ENCODE measurements around the gene ZNF385D.
A peak's percentile ranks its signal among the peaks of the same experiment; 100 is the strongest.

ZNF385D gene

DNA sequence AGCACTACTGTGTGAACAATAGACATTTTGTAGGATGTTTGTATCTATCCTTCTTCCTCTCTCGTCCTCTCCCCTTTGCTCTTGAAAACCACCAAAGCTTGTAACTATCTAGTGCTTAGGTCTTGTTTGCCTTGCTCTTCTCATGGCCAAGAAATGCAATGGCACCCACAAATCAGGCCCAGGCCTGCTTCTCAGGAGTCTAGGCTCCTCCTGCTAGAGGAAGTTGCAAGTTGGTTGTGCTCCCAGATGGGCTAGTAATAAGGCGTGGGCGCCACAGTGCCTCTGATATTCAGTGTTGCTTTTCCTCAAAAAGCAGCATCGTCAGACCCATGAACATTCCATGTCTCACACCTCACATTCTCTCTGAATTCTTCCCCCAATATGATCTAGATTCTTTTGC, 28.7 kb downstream of the ZNF385D start:
- Histone ChIP-seq H3K4me1 (ENCODE audit: control insufficient read depth, insufficient read depth, low read length) (peaks cover 16% of the 10 kb centered on the region), H3K9me3 (ENCODE audit: control insufficient read depth, low read length) (no peaks in the 10 kb centered on the region)
- DNase-seq (ENCODE audit: low read depth): no peak

DNA sequence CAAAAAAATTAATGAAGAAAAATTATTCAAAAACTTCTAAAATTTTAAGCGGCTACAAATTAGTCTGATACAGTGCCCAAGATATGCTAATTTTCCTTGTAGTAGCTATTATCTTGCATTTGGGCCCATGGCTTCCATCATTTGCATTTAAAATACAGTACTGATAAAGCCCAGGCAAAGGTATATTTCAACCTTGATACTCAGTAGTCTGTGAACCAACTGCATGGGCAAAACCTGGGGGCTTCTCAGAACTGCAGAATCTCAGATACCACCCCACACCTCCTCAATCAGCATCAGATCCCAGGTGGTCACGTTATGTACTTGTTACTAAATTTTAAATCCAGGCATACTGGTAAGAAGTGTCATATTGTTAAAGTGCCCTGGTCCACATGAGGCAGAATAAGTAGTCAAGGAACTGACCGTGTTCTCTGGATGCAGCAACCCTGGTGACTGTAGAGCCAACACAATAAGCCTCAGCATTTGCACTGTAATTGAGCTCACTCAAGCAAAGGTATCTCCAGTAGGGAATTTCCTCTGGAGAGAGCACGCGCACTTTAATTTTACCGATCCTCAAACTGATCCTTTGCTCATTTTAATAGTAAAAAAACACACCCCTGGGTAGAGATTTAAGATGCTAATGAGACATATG, 31.9 kb downstream of the ZNF385D start:
- H3K36me3 ChIP-seq (ENCODE audit: control insufficient read depth, insufficient read depth, low read length, severe bottlenecking): no peaks in the 10 kb centered on the region
- H3K4me3 ChIP-seq (ENCODE audit: low read length): no peak overlapping the region
- peaks cover 19% of the 10 kb centered on the region for H3K4me1 ChIP-seq (ENCODE audit: control insufficient read depth, insufficient read depth, low read length)
- DNase-seq (ENCODE audit: low read depth): no peak
- no peak overlapping the region for H3K9ac ChIP-seq (ENCODE audit: low read length)
- H3K27me3 ChIP-seq (replicated peaks; ENCODE audit: control insufficient read depth, insufficient read depth, low read length): no peaks in the 10 kb centered on the region
- no peaks in the 10 kb centered on the region for H3K9me3 ChIP-seq (ENCODE audit: control insufficient read depth, low read length)

More for the DNA sequence above, 28.7 kb downstream of the ZNF385D start:
- H3K36me3 ChIP-seq (ENCODE audit: control insufficient read depth, insufficient read depth, low read length, severe bottlenecking): no peaks in the 10 kb centered on the region
- H3K9ac ChIP-seq (ENCODE audit: low read length): no peak overlapping the region
- H3K27me3 ChIP-seq (replicated peaks; ENCODE audit: control insufficient read depth, insufficient read depth, low read length): no peaks in the 10 kb centered on the region
- H3K4me3 ChIP-seq (ENCODE audit: low read length): no peak overlapping the region

- Histone ChIP-seq H3K9ac (ENCODE audit: low read length) (no peak overlapping the region), H3K4me1 (ENCODE audit: control insufficient read depth, insufficient read depth, low read length) (peaks cover 19% of the 10 kb centered on the region), H3K9me3 (ENCODE audit: control insufficient read depth, low read length) (no peaks in the 10 kb centered on the region), H3K4me3 (ENCODE audit: low read length) (peak overlapping the region; percentile 34), H3K36me3 (ENCODE audit: control insufficient read depth, insufficient read depth, low read length, severe bottlenecking) (no peaks in the 10 kb centered on the region), H3K27me3 (replicated peaks; ENCODE audit: control insufficient read depth, insufficient read depth, low read length) (no peaks in the 10 kb centered on the region)
- DNase-seq (ENCODE audit: low read depth): peak; percentile 86
These were observed 32.7 kb downstream of the ZNF385D start for GRCh38 chr3:21718161-21718765.

- H3K4me3 ChIP-seq (ENCODE audit: low read length): no peak overlapping the region
These were observed 35.3 kb downstream of the ZNF385D start for GRCh38 chr3:21715662-21716061.

GRCh38 chr3:21705769-21706168, 45.2 kb downstream of the ZNF385D start:
- Histone ChIP-seq H3K9me3 (ENCODE audit: control insufficient read depth, low read length) (no peaks in the 10 kb centered on the region), H3K4me1 (ENCODE audit: control insufficient read depth, insufficient read depth, low read length) (peaks cover 24% of the 10 kb centered on the region), H3K36me3 (ENCODE audit: control insufficient read depth, insufficient read depth, low read length, severe bottlenecking) (no peaks in the 10 kb centered on the region), H3K4me3 (ENCODE audit: low read length) (peak overlapping the region; percentile 31), H3K9ac (ENCODE audit: low read length) (no peak overlapping the region), H3K27me3 (replicated peaks; ENCODE audit: control insufficient read depth, insufficient read depth, low read length) (no peaks in the 10 kb centered on the region)
- DNase-seq (ENCODE audit: low read depth): peak; percentile 55

More at GRCh38 chr3:21715662-21716061, 35.3 kb downstream of the ZNF385D start:
- peaks cover 19% of the 10 kb centered on the region for H3K4me1 ChIP-seq (ENCODE audit: control insufficient read depth, insufficient read depth, low read length)
- H3K36me3 ChIP-seq (ENCODE audit: control insufficient read depth, insufficient read depth, low read length, severe bottlenecking): no peaks in the 10 kb centered on the region
- H3K27me3 ChIP-seq (replicated peaks; ENCODE audit: control insufficient read depth, insufficient read depth, low read length): no peaks in the 10 kb centered on the region
- H3K9ac ChIP-seq (ENCODE audit: low read length): no peak overlapping the region
- DNase-seq (ENCODE audit: low read depth): no peak
- no peaks in the 10 kb centered on the region for H3K9me3 ChIP-seq (ENCODE audit: control insufficient read depth, low read length)

- Histone ChIP-seq H3K4me3 (ENCODE audit: low read length) (no peak overlapping the region), H3K9me3 (ENCODE audit: control insufficient read depth, low read length) (no peaks in the 10 kb centered on the region), H3K36me3 (ENCODE audit: control insufficient read depth, insufficient read depth, low read length, severe bottlenecking) (no peaks in the 10 kb centered on the region), H3K27me3 (replicated peaks; ENCODE audit: control insufficient read depth, insufficient read depth, low read length) (no peaks in the 10 kb centered on the region), H3K4me1 (ENCODE audit: control insufficient read depth, insufficient read depth, low read length) (peaks cover 24% of the 10 kb centered on the region), H3K9ac (ENCODE audit: low read length) (no peak overlapping the region)
- no peak for DNase-seq (ENCODE audit: low read depth)
These were observed 46.2 kb downstream of the ZNF385D start for GRCh38 chr3:21704796-21705195.

GRCh38 chr3:21703291-21703690, 47.7 kb downstream of the ZNF385D start:
- Histone ChIP-seq H3K27me3 (replicated peaks; ENCODE audit: control insufficient read depth, insufficient read depth, low read length) (no peaks in the 10 kb centered on the region), H3K4me1 (ENCODE audit: control insufficient read depth, insufficient read depth, low read length) (peaks cover 24% of the 10 kb centered on the region), H3K9ac (ENCODE audit: low read length) (no peak overlapping the region), H3K4me3 (ENCODE audit: low read length) (no peak overlapping the region), H3K36me3 (ENCODE audit: control insufficient read depth, insufficient read depth, low read length, severe bottlenecking) (no peaks in the 10 kb centered on the region), H3K9me3 (ENCODE audit: control insufficient read depth, low read length) (no peaks in the 10 kb centered on the region)
- no peak for DNase-seq (ENCODE audit: low read depth)

GRCh38 chr3:21697707-21698106, 53.3 kb downstream of the ZNF385D start:
- no peak for DNase-seq (ENCODE audit: low read depth)
- Histone ChIP-seq H3K36me3 (ENCODE audit: control insufficient read depth, insufficient read depth, low read length, severe bottlenecking) (no peaks in the 10 kb centered on the region), H3K9ac (ENCODE audit: low read length) (no peak overlapping the region), H3K4me3 (ENCODE audit: low read length) (no peak overlapping the region), H3K27me3 (replicated peaks; ENCODE audit: control insufficient read depth, insufficient read depth, low read length) (no peaks in the 10 kb centered on the region), H3K4me1 (ENCODE audit: control insufficient read depth, insufficient read depth, low read length) (no peaks in the 10 kb centered on the region), H3K9me3 (ENCODE audit: control insufficient read depth, low read length) (no peaks in the 10 kb centered on the region)

- DNase-seq (ENCODE audit: low read depth): no peak
- Histone ChIP-seq H3K4me1 (ENCODE audit: control insufficient read depth, insufficient read depth, low read length) (no peaks in the 10 kb centered on the region), H3K27me3 (replicated peaks; ENCODE audit: control insufficient read depth, insufficient read depth, low read length) (no peaks in the 10 kb centered on the region), H3K36me3 (ENCODE audit: control insufficient read depth, insufficient read depth, low read length, severe bottlenecking) (no peaks in the 10 kb centered on the region), H3K9ac (ENCODE audit: low read length) (no peak overlapping the region), H3K9me3 (ENCODE audit: control insufficient read depth, low read length) (no peaks in the 10 kb centered on the region), H3K4me3 (ENCODE audit: low read length) (no peak overlapping the region)
These were observed 56.5 kb downstream of the ZNF385D start for GRCh38 chr3:21694506-21694905.

GRCh38 chr3:21691036-21691435, 60.0 kb downstream of the ZNF385D start:
- Histone ChIP-seq H3K36me3 (ENCODE audit: control insufficient read depth, insufficient read depth, low read length, severe bottlenecking) (no peaks in the 10 kb centered on the region), H3K4me1 (ENCODE audit: control insufficient read depth, insufficient read depth, low read length) (no peaks in the 10 kb centered on the region), H3K27me3 (replicated peaks; ENCODE audit: control insufficient read depth, insufficient read depth, low read length) (no peaks in the 10 kb centered on the region), H3K9ac (ENCODE audit: low read length) (no peak overlapping the region), H3K9me3 (ENCODE audit: control insufficient read depth, low read length) (no peaks in the 10 kb centered on the region), H3K4me3 (ENCODE audit: low read length) (no peak overlapping the region)
- no peak for DNase-seq (ENCODE audit: low read depth)

GRCh38 chr3:21682206-21682605, 68.8 kb downstream of the ZNF385D start:
- Histone ChIP-seq H3K9ac (ENCODE audit: low read length) (no peak overlapping the region), H3K36me3 (ENCODE audit: control insufficient read depth, insufficient read depth, low read length, severe bottlenecking) (no peaks in the 10 kb centered on the region), H3K4me1 (ENCODE audit: control insufficient read depth, insufficient read depth, low read length) (peaks cover 13% of the 10 kb centered on the region), H3K9me3 (ENCODE audit: control insufficient read depth, low read length) (no peaks in the 10 kb centered on the region), H3K4me3 (ENCODE audit: low read length) (no peak overlapping the region), H3K27me3 (replicated peaks; ENCODE audit: control insufficient read depth, insufficient read depth, low read length) (no peaks in the 10 kb centered on the region)
- DNase-seq (ENCODE audit: low read depth): peak; percentile 22

GRCh38 chr3:21673393-21673792, 77.6 kb downstream of the ZNF385D start:
- H3K36me3 ChIP-seq (ENCODE audit: control insufficient read depth, insufficient read depth, low read length, severe bottlenecking): no peaks in the 10 kb centered on the region
- no peak overlapping the region for H3K4me3 ChIP-seq (ENCODE audit: low read length)
- peaks cover 21% of the 10 kb centered on the region for H3K4me1 ChIP-seq (ENCODE audit: control insufficient read depth, insufficient read depth, low read length)
- H3K9me3 ChIP-seq (ENCODE audit: control insufficient read depth, low read length): no peaks in the 10 kb centered on the region
- DNase-seq (ENCODE audit: low read depth): no peak
- no peaks in the 10 kb centered on the region for H3K27me3 ChIP-seq (replicated peaks; ENCODE audit: control insufficient read depth, insufficient read depth, low read length)
- no peak overlapping the region for H3K9ac ChIP-seq (ENCODE audit: low read length)
